Stimulated activated naive CD8-positive, alpha-beta T cell treated with anti-CD3 and anti-CD28 coated beads, Interleukin-15, amount 100 ng/mL, for 72 hours (primary cell): ENCODE results near the gene CBX4.
A peak's percentile ranks its signal among the peaks of the same experiment; 100 is the strongest.

Experiments
- ATAC-seq: fragments of 150-1000 bp; cut with Tn5 transposase; 2 replicates; pipeline ENCODE4 v1.10.0; 2021; ENCODE audit warnings: mild to moderate bottlenecking, moderate library complexity
- DNase-seq, 2 donors: peaks; one replicate each; pipeline ENCODE4 v3.0.0; 2021 to 2022
- H3K27ac Mint-ChIP-seq, 2 donors: one replicate each; pipeline ENCODE4 v1.8.0; 2022; ENCODE audit warnings: mild to moderate bottlenecking in 2 of 2, mixed read lengths in 2 of 2, moderate library complexity in 2 of 2
- H3K27me3 Mint-ChIP-seq: one replicate; pipeline ENCODE4 v1.8.0; 2022; ENCODE audit warnings: mixed read lengths
- H3K4me1 Mint-ChIP-seq: one replicate; pipeline ENCODE4 v1.8.0; 2022; ENCODE audit warnings: mild to moderate bottlenecking, mixed read lengths
- H3K4me3 Mint-ChIP-seq, 2 donors: one replicate each; pipeline ENCODE4 v1.8.0; 2022; ENCODE audit warnings: mild to moderate bottlenecking in 2 of 2, mixed read lengths in 2 of 2, moderate library complexity in 1 of 2
- H3K9me3 Mint-ChIP-seq, 2 donors: one replicate each; pipeline ENCODE4 v1.8.0; 2022; ENCODE audit warnings: mixed read lengths in 2 of 2

Gene CBX4

GRCh38 chr17:79786930-79787643 lies 52.2 kb downstream of the CBX4 start:
- no peak overlapping the region for H3K27ac Mint-ChIP-seq
- no peaks in the 10 kb centered on the region for H3K9me3 Mint-ChIP-seq
- DNase-seq (no peak), ATAC-seq (no peak)
- no peak overlapping the region for H3K4me3 Mint-ChIP-seq
- peaks cover 30% of the 10 kb centered on the region for H3K4me1 Mint-ChIP-seq
- H3K27me3 Mint-ChIP-seq: peaks cover 81% of the 10 kb centered on the region

DNA sequence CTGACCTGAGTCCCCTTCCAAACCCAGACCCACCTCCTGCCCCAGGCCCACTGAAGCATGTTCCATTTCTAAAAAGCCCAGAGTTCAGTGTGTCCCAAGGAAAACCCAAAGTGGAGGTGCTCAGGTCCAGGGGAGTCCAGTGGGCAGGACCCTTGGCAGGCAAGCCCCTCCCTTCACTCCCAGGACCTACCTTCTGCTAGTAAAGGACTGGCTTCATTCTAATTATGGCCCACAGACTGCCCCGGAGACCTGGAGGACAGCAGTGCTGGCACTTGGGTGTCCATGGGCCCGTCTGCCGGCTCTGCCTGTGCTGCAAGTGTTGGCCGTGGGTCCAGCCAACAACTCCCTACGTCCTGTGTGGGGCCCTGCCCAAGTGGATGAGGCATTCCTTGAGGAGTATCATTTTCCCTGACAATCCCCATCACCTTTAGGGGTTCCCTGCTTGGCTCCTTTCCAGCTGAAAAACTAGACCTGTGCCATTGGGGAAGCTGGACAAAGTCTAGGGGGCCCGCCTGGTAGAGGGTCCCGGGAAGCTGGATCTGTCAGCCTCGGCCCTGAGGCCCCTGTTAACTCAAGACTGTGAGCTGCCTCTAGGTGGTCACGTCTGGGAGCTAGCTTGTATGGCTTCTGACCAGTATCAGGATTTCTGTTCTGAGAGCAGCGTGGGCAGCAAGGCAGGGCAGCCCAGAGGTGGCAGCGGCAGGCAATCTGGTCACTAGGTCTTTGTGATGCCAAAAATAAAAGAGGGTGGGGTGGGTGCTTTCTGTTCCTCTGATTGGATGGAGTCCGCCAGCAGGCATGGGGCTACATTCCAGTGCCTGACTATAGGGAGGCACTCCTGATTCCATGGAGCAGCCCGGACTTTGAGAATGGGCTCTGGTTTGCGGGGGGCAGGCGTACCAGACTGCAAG lies 53.1 kb downstream of the CBX4 start:
- no peak overlapping the region for H3K27ac Mint-ChIP-seq
- DNase-seq (no peak), ATAC-seq (no peak)
- H3K27me3 Mint-ChIP-seq: peaks cover 81% of the 10 kb centered on the region
- peaks cover 30% of the 10 kb centered on the region for H3K4me1 Mint-ChIP-seq
- no peak overlapping the region for H3K4me3 Mint-ChIP-seq
- no peaks in the 10 kb centered on the region for H3K9me3 Mint-ChIP-seq

DNA sequence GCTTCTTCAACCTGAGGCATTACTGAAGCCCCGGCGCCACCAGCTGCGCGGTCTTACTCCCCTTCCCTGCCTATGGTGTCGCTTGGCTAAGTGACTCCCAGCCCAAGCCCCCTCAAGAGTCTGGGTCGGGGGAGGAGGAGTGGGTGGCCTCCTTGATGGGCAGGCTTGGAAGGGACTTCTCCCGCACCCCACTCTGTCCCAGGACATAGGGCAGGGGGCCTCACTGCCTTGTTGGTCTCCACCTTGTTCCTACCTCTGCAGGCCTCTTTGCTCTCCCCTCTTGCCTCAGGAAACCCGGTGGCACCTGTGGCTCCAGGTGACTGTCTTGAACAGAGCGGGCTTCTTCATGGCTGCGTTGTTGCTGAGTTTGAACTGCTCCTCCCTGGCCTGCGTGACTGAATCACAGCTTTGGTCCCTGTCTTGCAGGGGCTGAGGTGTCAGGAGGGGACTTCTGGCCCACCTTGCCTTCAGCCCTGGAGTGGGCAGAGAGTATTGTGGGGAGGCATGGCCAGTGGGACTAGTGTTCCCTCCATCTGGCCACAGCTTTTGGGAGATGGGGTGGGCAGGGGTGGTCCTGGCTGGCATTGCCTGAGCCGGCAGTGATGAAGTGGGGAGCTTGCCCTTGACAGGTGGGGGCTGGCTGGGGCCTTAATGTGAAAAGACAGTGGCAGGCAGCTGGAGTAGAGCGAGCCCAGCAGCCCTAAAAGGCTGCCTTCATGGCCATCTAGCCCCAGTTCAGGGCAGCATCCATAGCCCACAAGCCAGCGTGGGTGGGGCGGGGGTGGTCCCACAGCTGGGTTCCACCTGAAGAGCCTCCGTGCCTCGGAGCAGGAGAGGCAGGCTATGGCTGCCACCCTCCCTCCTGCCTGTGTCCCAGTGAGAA lies 54.0 kb downstream of the CBX4 start:
- Mint-ChIP-seq H3K27me3 (peaks cover 81% of the 10 kb centered on the region), H3K9me3 (no peaks in the 10 kb centered on the region)

DNA sequence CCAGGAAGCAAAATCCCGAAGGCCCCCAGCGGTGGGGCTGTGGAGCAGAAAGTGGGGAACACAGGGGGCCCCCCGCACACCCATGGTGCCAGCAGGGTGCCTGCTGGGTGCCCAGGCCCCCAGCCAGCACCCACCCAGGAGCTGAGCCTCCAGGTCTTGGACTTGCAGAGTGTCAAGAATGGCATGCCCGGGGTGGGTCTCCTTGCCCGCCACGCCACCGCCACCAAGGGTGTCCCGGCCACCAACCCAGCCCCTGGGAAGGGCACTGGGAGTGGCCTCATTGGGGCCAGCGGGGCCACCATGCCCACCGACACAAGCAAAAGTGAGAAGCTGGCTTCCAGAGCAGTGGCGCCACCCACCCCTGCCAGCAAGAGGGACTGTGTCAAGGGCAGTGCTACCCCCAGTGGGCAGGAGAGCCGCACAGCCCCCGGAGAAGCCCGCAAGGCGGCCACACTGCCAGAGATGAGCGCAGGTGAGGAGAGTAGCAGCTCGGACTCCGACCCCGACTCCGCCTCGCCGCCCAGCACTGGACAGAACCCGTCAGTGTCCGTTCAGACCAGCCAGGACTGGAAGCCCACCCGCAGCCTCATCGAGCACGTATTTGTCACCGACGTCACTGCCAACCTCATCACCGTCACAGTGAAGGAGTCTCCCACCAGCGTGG lies 54.8 kb downstream of the CBX4 start:
- ATAC-seq (no peak), DNase-seq (no peak)
- peak overlapping the region in 1 of 2 donors; percentile 61 for H3K27ac Mint-ChIP-seq
- peaks cover 33% of the 10 kb centered on the region for H3K4me1 Mint-ChIP-seq
- H3K4me3 Mint-ChIP-seq: no peak overlapping the region
- H3K27me3 Mint-ChIP-seq: peaks cover 81% of the 10 kb centered on the region
- no peaks in the 10 kb centered on the region for H3K9me3 Mint-ChIP-seq

More for the DNA sequence above, 54.0 kb downstream of the CBX4 start:
- H3K4me3 Mint-ChIP-seq: no peak overlapping the region
- DNase-seq: no peak
- ATAC-seq: no peak
- peaks cover 30% of the 10 kb centered on the region for H3K4me1 Mint-ChIP-seq
- H3K27ac Mint-ChIP-seq: no peak overlapping the region

- Mint-ChIP-seq H3K27me3 (peaks cover 79% of the 10 kb centered on the region), H3K4me1 (peaks cover 39% of the 10 kb centered on the region), H3K27ac (peak overlapping the region in 1 of 2 donors; percentile 61), H3K4me3 (no peak overlapping the region), H3K9me3 (no peaks in the 10 kb centered on the region)
- DNase-seq: no peak
- ATAC-seq: no peak
Observed at GRCh38 chr17:79783891-79784290, 55.3 kb downstream of the CBX4 start.
